Mesendoderm (in vitro differentiated cells): ENCODE data around the gene SESN1.
"Not testable (repeated sequence)": the region's sequence is repeated elsewhere in the genome, so short reads cannot be mapped to it uniquely, and the experiment has no call there.

ENCODE experiments used
- DNase-seq: peaks from one replicate; pipeline ENCODE4 v3.0.0; 2013
- H2AK5ac ChIP-seq: 2 replicates; pipeline ENCODE4 v1.6.1; 2013; ENCODE audit warnings: low read length, inconsistent platforms
- H2BK120ac ChIP-seq: 2 replicates; pipeline ENCODE4 v1.6.1; 2013; ENCODE audit warnings: low read depth, mild to moderate bottlenecking, low read length, moderate library complexity, mixed read lengths
- H2BK15ac ChIP-seq: replicated peaks from 2 replicates; pipeline ENCODE4 v1.6.1; 2013; ENCODE audit warnings: low read depth, mild to moderate bottlenecking, moderate library complexity
- H2BK5ac ChIP-seq: 2 replicates; pipeline ENCODE4 v1.6.1; 2013; ENCODE audit warnings: low read length, inconsistent platforms
- H3K18ac ChIP-seq: 2 replicates; pipeline ENCODE4 v1.6.1; 2013; ENCODE audit warnings: mild to moderate bottlenecking, low read length, mixed read lengths
- H3K23ac ChIP-seq: one replicate; pipeline ENCODE4 v1.6.1; 2013; ENCODE audit warnings: low read length
- H3K27ac ChIP-seq: 2 replicates; pipeline ENCODE4 v1.5.1; 2013; ENCODE audit warnings: low read depth, mild to moderate bottlenecking, inconsistent platforms, low read length, moderate library complexity
- H3K27me3 ChIP-seq: 2 replicates; pipeline ENCODE4 v1.6.1; 2013; ENCODE audit warnings: low read length, control low read depth, mild to moderate bottlenecking, inconsistent platforms; ENCODE audit not compliant: insufficient read depth, poor library complexity
- H3K36me3 ChIP-seq: 2 replicates; pipeline ENCODE4 v1.6.1; 2013; ENCODE audit warnings: low read length, inconsistent platforms; ENCODE audit not compliant: control insufficient read depth, insufficient read depth
- H3K4ac ChIP-seq: one replicate; pipeline ENCODE4 v1.6.1; 2013; ENCODE audit warnings: low read depth, mild to moderate bottlenecking, low read length, moderate library complexity
- H3K4me1 ChIP-seq: 2 replicates; pipeline ENCODE4 v1.6.1; 2013; ENCODE audit warnings: low read depth, low read length, inconsistent platforms; ENCODE audit not compliant: control insufficient read depth
- H3K4me2 ChIP-seq: 2 replicates; pipeline ENCODE4 v1.6.1; 2013; ENCODE audit warnings: low read length
- H3K4me3 ChIP-seq: 2 replicates; pipeline ENCODE4 v1.5.1; 2013; ENCODE audit warnings: mild to moderate bottlenecking, low read length
- H3K56ac ChIP-seq: one replicate; pipeline ENCODE4 v1.6.1; 2013; ENCODE audit warnings: low read length
- H3K79me1 ChIP-seq: 2 replicates; pipeline ENCODE4 v1.6.1; 2013; ENCODE audit warnings: low read length, inconsistent platforms
- H3K79me2 ChIP-seq: 2 replicates; pipeline ENCODE4 v1.6.1; 2013; ENCODE audit warnings: mild to moderate bottlenecking, low read length; ENCODE audit not compliant: control insufficient read depth, insufficient read depth
- H3K9ac ChIP-seq: 2 replicates; pipeline ENCODE4 v1.6.1; 2013; ENCODE audit warnings: low read length, inconsistent platforms
- H4K5ac ChIP-seq: one replicate; pipeline ENCODE4 v1.6.1; 2013; ENCODE audit warnings: low read length
- H4K8ac ChIP-seq: one replicate; pipeline ENCODE4 v1.6.1; 2013; ENCODE audit warnings: low read depth, mild to moderate bottlenecking, control low read depth, low read length, moderate library complexity
- WGBS: extraction: QIAGEN DNeasy Blood & Tissue Kit; methylation state at CpG from one replicate; pipeline ENCODE4 v1.1.7; 2013; ENCODE audit warnings: low lambda C conversion rate, missing lambda C conversion rate; ENCODE audit not compliant: insufficient coverage; ENCODE audit errors: extremely low coverage; 5-methylcytosine and 5-hydroxymethylcytosine counted together

The SESN1 gene

GRCh38 chr6:109118337-109118736 lies 23.7 kb upstream of the SESN1 start:
- Histone ChIP-seq H3K36me3 (no peaks in the 10 kb centered on the region), H3K9ac (no peak overlapping the region), H3K79me2 (no peaks in the 10 kb centered on the region), H3K4ac (no peak overlapping the region), H3K4me3 (no peak overlapping the region), H4K8ac (no peak overlapping the region), H2BK15ac (no peak overlapping the region), H3K27me3 (no peaks in the 10 kb centered on the region), H3K79me1 (peaks cover 2% of the 10 kb centered on the region), H3K4me1 (no peaks in the 10 kb centered on the region), H2AK5ac (no peak overlapping the region), H2BK120ac (no peak overlapping the region), H2BK5ac (no peak overlapping the region), H3K4me2 (no peak overlapping the region), H3K23ac (no peak overlapping the region), H4K5ac (no peak overlapping the region), H3K27ac (no peak overlapping the region), H3K56ac (no peak overlapping the region), H3K18ac (no peak overlapping the region)
- WGBS: no CpG with 5 or more reads among the region's 5 CpGs
- no peak for DNase-seq

- no peaks in the 10 kb centered on the region for H3K27me3 ChIP-seq
- H4K5ac ChIP-seq: no peak overlapping the region
- no peak overlapping the region for H3K23ac ChIP-seq
- no peak overlapping the region for H2BK5ac ChIP-seq
- no peak overlapping the region for H3K4me3 ChIP-seq
- H3K79me2 ChIP-seq: no peaks in the 10 kb centered on the region
- H3K56ac ChIP-seq: no peak overlapping the region
- H2BK15ac ChIP-seq: no peak overlapping the region
- DNase-seq: no peak
- H3K4me1 ChIP-seq: no peaks in the 10 kb centered on the region
- H3K4me2 ChIP-seq: no peak overlapping the region
- no peak overlapping the region for H2AK5ac ChIP-seq
- WGBS: no CpG with 5 or more reads among the region's 5 CpGs
- H3K27ac ChIP-seq: no peak overlapping the region
- no peak overlapping the region for H3K18ac ChIP-seq
- H3K79me1 ChIP-seq: peaks cover 2% of the 10 kb centered on the region
- H3K9ac ChIP-seq: no peak overlapping the region
- H3K4ac ChIP-seq: no peak overlapping the region
- no peaks in the 10 kb centered on the region for H3K36me3 ChIP-seq
- H4K8ac ChIP-seq: no peak overlapping the region
- no peak overlapping the region for H2BK120ac ChIP-seq
These were observed 22.8 kb upstream of the SESN1 start for GRCh38 chr6:109117346-109118035.

- not testable (repeated sequence) for H3K23ac ChIP-seq, H4K8ac ChIP-seq, H3K27me3 ChIP-seq, H3K9ac ChIP-seq, H2BK5ac ChIP-seq, H3K4me2 ChIP-seq, H3K79me1 ChIP-seq, H3K36me3 ChIP-seq, H2BK15ac ChIP-seq, H3K4me3 ChIP-seq, H2AK5ac ChIP-seq, H3K4ac ChIP-seq, DNase-seq, H3K56ac ChIP-seq, H2BK120ac ChIP-seq, H3K4me1 ChIP-seq, H3K79me2 ChIP-seq, H4K5ac ChIP-seq, H3K27ac ChIP-seq, H3K18ac ChIP-seq
- WGBS: no CpG with 5 or more reads among the region's 3 CpGs
These were observed 18.0 kb upstream of the SESN1 start for GRCh38 chr6:109112663-109113062.

GRCh38 chr6:109109663-109110062 lies 15.0 kb upstream of the SESN1 start:
- not testable (repeated sequence) for H2BK5ac ChIP-seq, H3K18ac ChIP-seq, H3K4me3 ChIP-seq, H3K9ac ChIP-seq, H2AK5ac ChIP-seq, H3K4me1 ChIP-seq, H4K5ac ChIP-seq, H4K8ac ChIP-seq, H3K36me3 ChIP-seq, H3K27me3 ChIP-seq, H3K79me1 ChIP-seq, H3K79me2 ChIP-seq, H3K4me2 ChIP-seq, DNase-seq, H3K4ac ChIP-seq, H2BK120ac ChIP-seq, H3K23ac ChIP-seq, H3K27ac ChIP-seq, H2BK15ac ChIP-seq, H3K56ac ChIP-seq
- no CpG with 5 or more reads among the region's 8 CpGs for WGBS

DNA sequence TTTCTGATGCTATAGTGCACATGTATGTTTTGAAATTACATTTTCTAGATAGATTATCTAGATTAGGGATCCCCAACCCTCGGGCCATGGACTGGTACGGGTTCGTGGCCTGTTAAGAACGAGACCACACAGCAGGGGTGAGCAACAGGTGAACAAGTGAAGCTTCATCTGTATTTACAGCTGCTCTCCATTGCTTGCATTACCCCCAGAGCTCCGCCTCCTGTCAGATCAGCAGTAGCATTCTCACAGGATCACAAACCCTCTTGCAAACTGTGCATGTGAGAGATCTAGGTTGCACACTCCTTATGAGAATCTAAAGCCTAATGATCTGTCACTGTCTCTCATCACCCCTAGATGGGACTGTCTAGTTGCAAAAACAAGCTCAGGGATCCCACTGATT lies 11.0 kb upstream of the SESN1 start:
- H3K56ac ChIP-seq: no peak overlapping the region
- no peak overlapping the region for H3K4me2 ChIP-seq
- no peak overlapping the region for H3K4me3 ChIP-seq
- no peak for DNase-seq
- no peaks in the 10 kb centered on the region for H3K27me3 ChIP-seq
- H2BK5ac ChIP-seq: no peak overlapping the region
- H3K79me2 ChIP-seq: no peaks in the 10 kb centered on the region
- no peak overlapping the region for H4K5ac ChIP-seq
- H3K36me3 ChIP-seq: no peaks in the 10 kb centered on the region
- no peak overlapping the region for H3K9ac ChIP-seq
- H3K4me1 ChIP-seq: no peaks in the 10 kb centered on the region
- WGBS: no CpG with 5 or more reads among the region's 5 CpGs
- no peak overlapping the region for H3K4ac ChIP-seq
- H2BK120ac ChIP-seq: no peak overlapping the region
- H4K8ac ChIP-seq: no peak overlapping the region
- H3K18ac ChIP-seq: no peak overlapping the region
- no peak overlapping the region for H2BK15ac ChIP-seq
- H3K27ac ChIP-seq: no peak overlapping the region
- H3K23ac ChIP-seq: no peak overlapping the region
- no peak overlapping the region for H2AK5ac ChIP-seq
- H3K79me1 ChIP-seq: no peaks in the 10 kb centered on the region

GRCh38 chr6:109104512-109104911 lies 9.9 kb upstream of the SESN1 start:
- H2AK5ac ChIP-seq: no peak overlapping the region
- no peak overlapping the region for H3K4me2 ChIP-seq
- no peaks in the 10 kb centered on the region for H3K27me3 ChIP-seq
- H3K36me3 ChIP-seq: no peaks in the 10 kb centered on the region
- H2BK5ac ChIP-seq: no peak overlapping the region
- no peak overlapping the region for H3K9ac ChIP-seq
- H3K56ac ChIP-seq: no peak overlapping the region
- no peak overlapping the region for H2BK15ac ChIP-seq
- H4K5ac ChIP-seq: no peak overlapping the region
- H3K4me3 ChIP-seq: no peak overlapping the region
- H3K4ac ChIP-seq: no peak overlapping the region
- WGBS: no CpG with 5 or more reads among the region's 3 CpGs
- no peak overlapping the region for H3K23ac ChIP-seq
- H4K8ac ChIP-seq: no peak overlapping the region
- H2BK120ac ChIP-seq: no peak overlapping the region
- no peaks in the 10 kb centered on the region for H3K4me1 ChIP-seq
- H3K27ac ChIP-seq: no peak overlapping the region
- DNase-seq: no peak
- no peak overlapping the region for H3K18ac ChIP-seq
- no peaks in the 10 kb centered on the region for H3K79me1 ChIP-seq
- no peaks in the 10 kb centered on the region for H3K79me2 ChIP-seq
